ENCODE data around the gene SYN1.

SYN1 gene

DNA sequence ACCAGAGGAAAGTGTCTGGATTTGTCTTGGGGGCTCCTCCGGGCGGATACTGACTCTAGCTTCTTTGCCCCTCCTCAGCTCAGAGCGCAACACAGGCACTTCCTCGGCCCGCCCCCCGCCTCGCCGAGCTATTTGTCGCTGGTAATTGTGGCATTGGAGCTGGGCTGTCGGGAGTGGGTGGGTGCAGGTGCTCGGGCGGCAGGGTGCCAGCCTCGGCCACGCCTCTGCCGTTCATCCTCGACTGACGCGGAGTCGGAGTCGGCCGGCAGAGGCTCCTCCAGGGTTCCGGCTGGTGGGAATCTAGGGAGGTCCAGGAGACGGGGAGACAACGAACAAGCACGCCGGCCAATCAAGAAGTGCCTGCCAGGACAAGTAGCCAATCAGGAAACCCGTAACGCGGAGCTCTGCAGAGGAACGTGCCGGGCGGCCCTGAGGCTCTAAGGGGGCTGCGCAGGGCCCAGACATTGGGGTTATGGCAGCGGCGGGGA, 3.9 kb upstream of the SYN1 start:
- DNase-seq (ENCODE audit: low read depth) = peak; percentile 74
- peak overlapping the region; percentile 42 for H3K4me3 ChIP-seq (ENCODE audit: low read length)
- TF ChIP-seq, protein P1, sequence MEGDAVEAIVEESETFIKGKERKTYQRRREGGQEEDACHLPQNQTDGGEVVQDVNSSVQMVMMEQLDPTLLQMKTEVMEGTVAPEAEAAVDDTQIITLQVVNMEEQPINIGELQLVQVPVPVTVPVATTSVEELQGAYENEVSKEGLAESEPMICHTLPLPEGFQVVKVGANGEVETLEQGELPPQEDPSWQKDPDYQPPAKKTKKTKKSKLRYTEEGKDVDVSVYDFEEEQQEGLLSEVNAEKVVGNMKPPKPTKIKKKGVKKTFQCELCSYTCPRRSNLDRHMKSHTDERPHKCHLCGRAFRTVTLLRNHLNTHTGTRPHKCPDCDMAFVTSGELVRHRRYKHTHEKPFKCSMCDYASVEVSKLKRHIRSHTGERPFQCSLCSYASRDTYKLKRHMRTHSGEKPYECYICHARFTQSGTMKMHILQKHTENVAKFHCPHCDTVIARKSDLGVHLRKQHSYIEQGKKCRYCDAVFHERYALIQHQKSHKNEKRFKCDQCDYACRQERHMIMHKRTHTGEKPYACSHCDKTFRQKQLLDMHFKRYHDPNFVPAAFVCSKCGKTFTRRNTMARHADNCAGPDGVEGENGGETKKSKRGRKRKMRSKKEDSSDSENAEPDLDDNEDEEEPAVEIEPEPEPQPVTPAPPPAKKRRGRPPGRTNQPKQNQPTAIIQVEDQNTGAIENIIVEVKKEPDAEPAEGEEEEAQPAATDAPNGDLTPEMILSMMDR (conservative IDR thresholded peaks at IDR 0.05; ENCODE audit: low read length) = no peak

DNA sequence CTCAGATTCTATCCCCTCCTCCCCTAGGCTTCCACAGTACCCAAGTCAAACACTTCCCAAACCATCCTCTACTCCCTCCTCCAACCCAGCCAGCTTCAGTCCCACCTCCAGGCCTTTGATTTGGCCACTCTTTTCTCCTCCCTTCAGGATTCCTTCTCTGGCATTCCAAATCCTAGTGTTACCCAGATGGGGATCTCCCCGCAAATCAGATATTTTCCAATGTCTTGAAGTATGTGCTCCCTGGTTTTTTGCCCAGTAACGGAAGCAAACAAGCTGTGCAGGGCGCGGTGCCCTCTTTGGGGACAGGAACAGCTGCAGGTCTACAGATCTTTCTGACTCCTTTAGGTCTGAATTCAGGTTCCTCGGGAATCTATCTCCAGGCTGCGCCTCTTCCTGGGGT, 2.2 kb upstream of the SYN1 start:
- DNase-seq (ENCODE audit: low read depth) = no peak
- TF ChIP-seq, protein P1 (conservative IDR thresholded peaks at IDR 0.05; ENCODE audit: low read length) = no peak
- H3K4me3 ChIP-seq (ENCODE audit: low read length) = no peak overlapping the region

DNA sequence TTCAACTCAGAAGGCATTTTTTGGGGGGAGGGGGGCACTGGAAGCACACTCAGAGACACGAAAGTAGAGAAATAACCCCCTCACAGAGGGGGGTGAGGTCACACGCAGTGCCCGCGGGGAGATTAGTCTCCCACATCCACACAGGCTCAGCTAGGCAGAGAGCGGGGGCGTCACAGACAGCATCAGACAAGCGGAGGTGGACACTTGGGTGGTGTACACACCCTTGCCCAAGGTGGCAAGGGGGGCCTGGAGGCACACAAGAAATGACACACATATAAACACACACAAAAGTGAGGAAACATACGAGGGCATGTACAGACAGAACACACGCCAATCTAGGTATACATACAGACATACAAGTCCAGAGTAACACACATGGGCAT, 637 bp upstream of the SYN1 start:
- no peak for DNase-seq (ENCODE audit: low read depth)

DNA sequence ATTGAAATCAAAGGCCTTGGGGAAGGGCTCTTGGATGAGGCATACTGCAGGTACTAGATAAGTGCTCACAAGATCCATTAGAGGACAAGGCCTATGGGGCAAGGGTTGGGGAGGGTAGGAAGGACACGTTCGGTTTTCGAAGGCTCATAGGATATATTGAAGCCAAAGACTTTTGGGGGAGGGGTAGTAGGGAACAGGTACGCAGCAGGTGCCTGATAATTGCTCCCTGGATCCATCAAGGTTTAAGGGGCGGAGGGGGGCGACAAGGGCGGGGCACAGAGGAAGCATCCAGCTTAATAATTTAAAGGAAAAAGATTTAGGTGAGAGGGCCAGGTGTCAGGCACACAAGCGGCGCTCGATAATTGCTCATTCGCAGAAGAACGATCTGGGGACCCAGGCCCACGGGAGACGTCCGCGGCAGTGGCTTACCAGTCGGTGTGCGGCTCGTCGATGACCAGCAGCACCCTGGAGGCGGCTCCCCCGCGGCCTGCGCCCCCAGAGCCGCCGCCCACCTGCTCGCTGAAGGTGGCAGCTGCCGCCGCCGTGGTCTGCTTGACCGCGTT, 653 bp downstream of the SYN1 start:
- no peak for DNase-seq (ENCODE audit: low read depth)
- no peak overlapping the region for H3K4me3 ChIP-seq (ENCODE audit: low read length)
- TF ChIP-seq, protein P1 (conservative IDR thresholded peaks at IDR 0.05; ENCODE audit: low read length) = no peak

More for the DNA sequence above, 637 bp upstream of the SYN1 start:
- TF ChIP-seq, protein P1 (conservative IDR thresholded peaks at IDR 0.05; ENCODE audit: low read length) = no peak
- H3K4me3 ChIP-seq (ENCODE audit: low read length) = no peak overlapping the region

DNA sequence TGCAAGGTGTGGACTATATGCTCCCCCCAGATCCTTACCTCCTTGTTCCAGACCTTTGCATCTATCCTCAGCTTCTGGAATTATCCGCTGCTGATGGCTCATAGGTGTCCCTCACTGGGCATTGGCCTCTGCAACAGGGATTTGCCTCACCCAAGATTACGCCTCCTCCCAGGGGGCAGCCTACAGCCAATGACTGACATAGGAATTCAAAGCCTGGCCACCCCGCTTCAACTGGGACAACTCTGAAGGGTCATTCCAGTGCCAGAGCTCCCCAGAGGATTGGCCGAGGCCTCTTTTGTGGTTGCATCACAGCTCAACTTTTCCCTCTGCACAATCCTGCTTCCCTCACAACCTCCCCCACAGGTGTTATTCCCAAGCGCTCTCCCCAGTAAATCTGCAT, 5.0 kb downstream of the SYN1 start:
- TF ChIP-seq, protein P1 (conservative IDR thresholded peaks at IDR 0.05; ENCODE audit: low read length) = no peak
- DNase-seq (ENCODE audit: low read depth) = no peak
- H3K4me3 ChIP-seq (ENCODE audit: low read length) = no peak overlapping the region

DNA sequence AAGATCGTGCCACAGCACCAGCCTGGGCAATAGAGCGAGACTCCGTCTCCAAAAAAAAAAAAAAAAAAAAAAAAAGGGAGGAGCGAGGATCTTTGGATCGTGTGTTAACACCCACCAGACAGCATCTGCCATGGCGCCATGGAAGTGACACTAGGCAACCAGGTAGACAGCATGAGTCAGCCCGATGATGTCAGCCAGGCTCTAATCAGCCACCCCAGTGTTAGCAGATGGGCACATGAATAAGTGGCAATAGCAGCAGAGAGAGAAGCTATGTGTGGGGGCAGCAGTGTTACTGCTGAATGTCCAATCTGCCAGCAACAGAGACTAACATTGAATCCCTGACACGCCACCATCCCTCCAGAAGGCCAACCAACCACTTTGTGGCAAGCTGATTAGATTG, 6.6 kb downstream of the SYN1 start:
- TF ChIP-seq, protein P1 (conservative IDR thresholded peaks at IDR 0.05; ENCODE audit: low read length) = no peak
- no peak for DNase-seq (ENCODE audit: low read depth)
- H3K4me3 ChIP-seq (ENCODE audit: low read length) = no peak overlapping the region

DNA sequence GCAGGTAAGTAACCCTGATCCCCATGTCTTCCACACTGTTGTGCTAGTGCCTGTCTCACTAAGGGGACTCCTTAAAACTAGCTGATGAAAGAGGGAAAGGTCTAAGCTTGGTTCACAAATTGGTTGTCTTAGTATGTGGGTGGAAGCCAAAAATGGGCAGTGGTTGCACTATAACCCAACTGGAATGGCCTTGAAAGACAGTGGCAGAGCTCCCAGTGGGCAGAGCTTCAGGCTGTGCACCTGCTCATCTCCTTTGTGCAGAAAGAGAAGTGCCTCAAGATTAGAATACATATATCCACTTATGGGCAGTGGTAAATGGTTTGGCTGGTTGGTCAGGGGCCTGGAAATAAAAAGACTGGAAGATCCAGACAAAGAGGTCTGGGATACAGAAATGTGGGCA, 7.2 kb downstream of the SYN1 start:
- no peak for DNase-seq (ENCODE audit: low read depth)
- TF ChIP-seq, protein P1 (conservative IDR thresholded peaks at IDR 0.05; ENCODE audit: low read length) = no peak
- no peak overlapping the region for H3K4me3 ChIP-seq (ENCODE audit: low read length)

Measured in AG10803 (cell line).